ENCODE results near the gene PDE6A.

DNA sequence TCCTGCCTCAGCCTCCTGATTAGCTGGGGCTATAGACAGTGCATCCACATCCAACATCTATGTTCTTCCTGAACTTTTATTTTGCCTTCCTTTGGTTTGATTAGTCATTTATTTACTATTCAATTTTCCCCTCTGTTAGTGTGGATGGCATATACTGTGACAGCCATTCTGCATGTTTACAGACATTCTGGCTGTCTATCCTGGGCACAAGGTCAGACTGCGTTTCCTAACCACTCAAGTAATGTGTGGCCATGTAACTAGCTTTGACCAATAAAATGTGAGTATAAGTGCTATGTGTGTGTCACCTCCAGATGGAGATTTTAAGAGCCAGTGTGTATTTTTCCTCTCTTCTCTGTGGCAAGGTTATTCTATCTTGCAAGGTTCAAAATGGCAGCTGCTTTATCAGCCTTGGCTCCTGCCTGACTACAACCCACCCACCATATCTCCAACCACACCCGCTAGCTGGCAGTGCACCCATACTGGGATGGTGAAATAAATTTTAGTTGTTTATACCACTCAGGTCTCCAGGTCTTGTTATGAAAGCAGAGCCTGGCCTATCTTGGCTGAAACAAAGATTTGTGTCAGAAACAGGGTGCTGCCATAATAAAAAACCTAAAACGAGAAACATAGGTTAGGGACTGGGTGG lies 32.2 kb downstream of the PDE6A start:
- TF ChIP-seq, protein P1, sequence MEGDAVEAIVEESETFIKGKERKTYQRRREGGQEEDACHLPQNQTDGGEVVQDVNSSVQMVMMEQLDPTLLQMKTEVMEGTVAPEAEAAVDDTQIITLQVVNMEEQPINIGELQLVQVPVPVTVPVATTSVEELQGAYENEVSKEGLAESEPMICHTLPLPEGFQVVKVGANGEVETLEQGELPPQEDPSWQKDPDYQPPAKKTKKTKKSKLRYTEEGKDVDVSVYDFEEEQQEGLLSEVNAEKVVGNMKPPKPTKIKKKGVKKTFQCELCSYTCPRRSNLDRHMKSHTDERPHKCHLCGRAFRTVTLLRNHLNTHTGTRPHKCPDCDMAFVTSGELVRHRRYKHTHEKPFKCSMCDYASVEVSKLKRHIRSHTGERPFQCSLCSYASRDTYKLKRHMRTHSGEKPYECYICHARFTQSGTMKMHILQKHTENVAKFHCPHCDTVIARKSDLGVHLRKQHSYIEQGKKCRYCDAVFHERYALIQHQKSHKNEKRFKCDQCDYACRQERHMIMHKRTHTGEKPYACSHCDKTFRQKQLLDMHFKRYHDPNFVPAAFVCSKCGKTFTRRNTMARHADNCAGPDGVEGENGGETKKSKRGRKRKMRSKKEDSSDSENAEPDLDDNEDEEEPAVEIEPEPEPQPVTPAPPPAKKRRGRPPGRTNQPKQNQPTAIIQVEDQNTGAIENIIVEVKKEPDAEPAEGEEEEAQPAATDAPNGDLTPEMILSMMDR (conservative IDR thresholded peaks at IDR 0.05; ENCODE audit: low read length): no peak
- TF ChIP-seq EZH2phosphoT487 (IDR thresholded peaks at IDR 0.05; ENCODE audit: borderline replicate concordance): no peak

Data from Loucy (cell line).